ENCODE results near the gene NUAK1.

NUAK1 gene

GRCh38 chr12:106138633-106139421, at the start of gene NUAK1:
Gene NUAK1 (minus strand): TSS chr12:106138954. CDS start chr12:106138653, 301 bp downstream.
- in situ Hi-C loops (cut with HindIII; ENCODE audit: low pct_ligation_motif_present, low pct_unique_long_range_greater_than_20kb, low sequenced_read_pairs): no loop called here
- DNase-seq: peak; percentile 85

- DNase-seq: no peak
- in situ Hi-C loops (cut with HindIII; ENCODE audit: low pct_ligation_motif_present, low pct_unique_long_range_greater_than_20kb, low sequenced_read_pairs): no loop called here
Measured at GRCh38 chr12:106188256-106188655, 49.5 kb upstream of the NUAK1 start.

- no peak for DNase-seq
- in situ Hi-C loops (cut with HindIII; ENCODE audit: low pct_ligation_motif_present, low pct_unique_long_range_greater_than_20kb, low sequenced_read_pairs): no loop called here
Measured at GRCh38 chr12:106187842-106188241, 49.1 kb upstream of the NUAK1 start.

- in situ Hi-C loops (cut with HindIII; ENCODE audit: low pct_ligation_motif_present, low pct_unique_long_range_greater_than_20kb, low sequenced_read_pairs): no loop called here
- DNase-seq: no peak
Measured at GRCh38 chr12:106187155-106187789, 48.5 kb upstream of the NUAK1 start.

- in situ Hi-C loops (cut with HindIII; ENCODE audit: low pct_ligation_motif_present, low pct_unique_long_range_greater_than_20kb, low sequenced_read_pairs): no loop called here
- no peak for DNase-seq
Measured at GRCh38 chr12:106183735-106184134, 45.0 kb upstream of the NUAK1 start.

GRCh38 chr12:106181401-106182114, 42.8 kb upstream of the NUAK1 start:
- in situ Hi-C loops (cut with HindIII; ENCODE audit: low pct_ligation_motif_present, low pct_unique_long_range_greater_than_20kb, low sequenced_read_pairs): no loop called here
- no peak for DNase-seq

GRCh38 chr12:106179086-106179485, 40.3 kb upstream of the NUAK1 start:
- no peak for DNase-seq
- in situ Hi-C loops (cut with HindIII; ENCODE audit: low pct_ligation_motif_present, low pct_unique_long_range_greater_than_20kb, low sequenced_read_pairs): no loop called here

- in situ Hi-C loops (cut with HindIII; ENCODE audit: low pct_ligation_motif_present, low pct_unique_long_range_greater_than_20kb, low sequenced_read_pairs): no loop called here
- DNase-seq: no peak
Measured at GRCh38 chr12:106178562-106178961, 39.8 kb upstream of the NUAK1 start.

GRCh38 chr12:106176560-106176959, 37.8 kb upstream of the NUAK1 start:
- in situ Hi-C loops (cut with HindIII; ENCODE audit: low pct_ligation_motif_present, low pct_unique_long_range_greater_than_20kb, low sequenced_read_pairs): no loop called here
- no peak for DNase-seq

- in situ Hi-C loops (cut with HindIII; ENCODE audit: low pct_ligation_motif_present, low pct_unique_long_range_greater_than_20kb, low sequenced_read_pairs): no loop called here
- no peak for DNase-seq
Measured at GRCh38 chr12:106174876-106175275, 36.1 kb upstream of the NUAK1 start.

GRCh38 chr12:106173442-106173841, 34.7 kb upstream of the NUAK1 start:
- in situ Hi-C loops (cut with HindIII; ENCODE audit: low pct_ligation_motif_present, low pct_unique_long_range_greater_than_20kb, low sequenced_read_pairs): no loop called here
- no peak for DNase-seq

- DNase-seq: no peak
- in situ Hi-C loops (cut with HindIII; ENCODE audit: low pct_ligation_motif_present, low pct_unique_long_range_greater_than_20kb, low sequenced_read_pairs): no loop called here
Measured at GRCh38 chr12:106171117-106171750, 32.5 kb upstream of the NUAK1 start.

GRCh38 chr12:106170285-106170684, 31.5 kb upstream of the NUAK1 start:
- no peak for DNase-seq
- in situ Hi-C loops (cut with HindIII; ENCODE audit: low pct_ligation_motif_present, low pct_unique_long_range_greater_than_20kb, low sequenced_read_pairs): no loop called here

GRCh38 chr12:106163712-106164111, 25.0 kb upstream of the NUAK1 start:
- DNase-seq: no peak
- in situ Hi-C loops (cut with HindIII; ENCODE audit: low pct_ligation_motif_present, low pct_unique_long_range_greater_than_20kb, low sequenced_read_pairs): no loop called here

GRCh38 chr12:106161491-106161890, 22.7 kb upstream of the NUAK1 start:
- in situ Hi-C loops (cut with HindIII; ENCODE audit: low pct_ligation_motif_present, low pct_unique_long_range_greater_than_20kb, low sequenced_read_pairs): no loop called here
- DNase-seq: no peak

GRCh38 chr12:106160915-106161314, 22.2 kb upstream of the NUAK1 start:
- no peak for DNase-seq
- in situ Hi-C loops (cut with HindIII; ENCODE audit: low pct_ligation_motif_present, low pct_unique_long_range_greater_than_20kb, low sequenced_read_pairs): no loop called here

- DNase-seq: no peak
- in situ Hi-C loops (cut with HindIII; ENCODE audit: low pct_ligation_motif_present, low pct_unique_long_range_greater_than_20kb, low sequenced_read_pairs): no loop called here
Measured at GRCh38 chr12:106157802-106158201, 19.0 kb upstream of the NUAK1 start.

GRCh38 chr12:106154751-106155273, 16.1 kb upstream of the NUAK1 start:
- in situ Hi-C loops (cut with HindIII; ENCODE audit: low pct_ligation_motif_present, low pct_unique_long_range_greater_than_20kb, low sequenced_read_pairs): no loop called here
- DNase-seq: no peak

GRCh38 chr12:106152334-106152733, 13.6 kb upstream of the NUAK1 start:
- in situ Hi-C loops (cut with HindIII; ENCODE audit: low pct_ligation_motif_present, low pct_unique_long_range_greater_than_20kb, low sequenced_read_pairs): no loop called here
- DNase-seq: no peak

All from ACHN (cell line).